Measurements from ENCODE around the gene STX7. TPM values are rescaled to one million over a fixed set of nuclear protein-coding genes. Genes with fewer than 3 reads are reported as not detected.

Gene STX7
- total RNA-seq, 1 experiment from 2014 or later, result 27.8 TPM

- Histone ChIP-seq H3K9me3 (ENCODE audit: control insufficient read depth in 1 of 2, insufficient read depth in 1 of 2, low read depth in 1 of 2, low read length in 2 of 2) (peaks cover 4 to 6% of the 10 kb centered on the region in 2 experiments; a peak in 1 of 4 replicates), H3K9ac (ENCODE audit: low read length) (no peak overlapping the region), H3K79me2 (ENCODE audit: insufficient read depth, low read length) (no peaks in the 10 kb centered on the region), H3K4me3 (replicated peaks in 1 of 2; ENCODE audit: low read depth in 1 of 2, low read length in 2 of 2) (no peak overlapping the region), H4K20me1 (ENCODE audit: insufficient read depth) (no peaks in the 10 kb centered on the region), H3K4me1 (ENCODE audit: control insufficient read depth in 1 of 2, insufficient read depth in 2 of 2, low read length in 2 of 2) (no peaks in the 10 kb centered on the region), H3K27ac (ENCODE audit: low read depth, low read length) (no peak overlapping the region), H2AFZ (ENCODE audit: low read depth, low read length, poor library complexity, severe bottlenecking) (no peak overlapping the region), H3K9me2 (ENCODE audit: insufficient read depth) (no peaks in the 10 kb centered on the region), H3K27me3 (ENCODE audit: insufficient read depth, low read length) (no peaks in the 10 kb centered on the region), H3K4me2 (ENCODE audit: low read length) (no peak overlapping the region), H3K36me3 (ENCODE audit: control insufficient read depth in 1 of 2, insufficient read depth in 2 of 2, low read length in 2 of 2) (no peaks in the 10 kb centered on the region)
- intact Hi-C loops (cut with micrococcal nuclease), result no loop called here
- ChIA-PET CTCF (no interaction called here), POLR2A (no interaction called here), RAD21 (ENCODE audit: low non-redundant PET in 1 of 2, low total read pairs in 2 of 2, uncharacterized antibody in 2 of 2, unreplicated experiment in 2 of 2) (no interaction called here)
- no peak for ATAC-seq
- TF ChIP-seq CEBPB (IDR thresholded peaks at IDR 0.05; ENCODE audit: low read depth) (no peak), ZFX (IDR thresholded peaks at IDR 0.05) (no peak), CBX3 (IDR thresholded peaks at IDR 0.05; ENCODE audit: low read depth) (no peak), SRF (IDR thresholded peaks at IDR 0.05; ENCODE audit: low read depth) (no peak), SIN3A (IDR thresholded peaks at IDR 0.05; ENCODE audit: low read depth) (no peak), POLR2AphosphoS5 (IDR thresholded peaks at IDR 0.05; ENCODE audit: low read depth, low read length) (no peak), EGR1 (IDR thresholded peaks at IDR 0.05; ENCODE audit: low read depth) (no peak), ZBTB33 (IDR thresholded peaks at IDR 0.05; ENCODE audit: extremely low read depth, insufficient replicate concordance, low read length) (no peak), ELF1 (IDR thresholded peaks at IDR 0.05; ENCODE audit: borderline replicate concordance, low read depth) (no peak), POLR2A (IDR thresholded peaks at IDR 0.05; ENCODE audit: borderline replicate concordance, extremely low read depth, insufficient read depth, insufficient read length) (no peak), YY1 (IDR thresholded peaks at IDR 0.05; ENCODE audit: extremely low read depth, insufficient replicate concordance, low read depth, low read length) (no peak), SP1 (IDR thresholded peaks at IDR 0.05; ENCODE audit: low read depth) (no peak), REST (IDR thresholded peaks at IDR 0.05; ENCODE audit: low read depth) (no peak), EZH2 (IDR thresholded peaks at IDR 0.05) (no peak), ATF3 (IDR thresholded peaks at IDR 0.05) (no peak)
- no TSS peak for BruUV-seq (replicated peaks)
- DNase-seq (ENCODE audit: low read depth, low spot score), result no peak
Observed at GRCh38 chr6:132418235-132418965, 94.5 kb downstream of the STX7 start.
